K562 (cell line): ENCODE measurements around the gene INO80. TPM values are rescaled to one million over a fixed set of nuclear protein-coding genes. Genes with fewer than 3 reads are reported as not detected.
A peak's percentile ranks its signal among the peaks of the same experiment; 100 is the strongest.

ENCODE experiments used
- ATAC-seq: fragments of 200-7000 bp; cut with Tn5 transposase; 3 replicates; pipeline ENCODE4 v1.9.1; 2020; ENCODE audit warnings: moderate library complexity
- Bru-seq: library from RNA; stranded (reverse); fragments of 400-500 nt; gene quantifications from one replicate; lab custom pipeline; 2021; lab: Mats Ljungman, UMichigan
- BruChase-seq, 2 experiments: library from RNA; stranded (reverse); fragments of 400-500 nt; gene quantifications; one replicate each; lab custom pipeline; 2021; lab: Mats Ljungman, UMichigan
- BruUV-seq: library from RNA; stranded (reverse); fragments of 400-500 nt; replicated peaks from 2 replicates; lab custom pipeline; 2021; lab: Mats Ljungman, UMichigan
- CTCF ChIA-PET: fragments of 300-600 bp; formaldehyde crosslinking; extraction: SDS; loops from one replicate; lab custom pipeline; 2021; ENCODE audit warnings: low intra/inter-chr PET ratio; lab: Yijun Ruan, JAX
- POLR2A ChIA-PET: fragments of 300-600, 350-650 bp; sonication (Branson Sonifier 250); formaldehyde crosslinking; extraction: SDS; loops from one replicate; lab custom pipeline; 2021; ENCODE audit warnings: antibody characterized with exemption, inconsistent platforms; lab: Yijun Ruan, JAX
- DNase-seq, 4 experiments: peaks; one replicate each; pipeline versions ENCODE4 v3.0.0 to v3.0.0-alpha.2; 2011 to 2018; ENCODE audit warnings: low spot score in 3 of 4, mixed read lengths in 3 of 4; ENCODE audit errors: extremely low read depth in 1 of 4
- FAIRE-seq: peaks from 2 replicates; lab custom pipeline; 2011; peaks lifted over from hg19 to GRCh38; lab: Jason Lieb, UNC
- H2AFZ ChIP-seq: 2 replicates; pipeline ENCODE4 v1.6.0; 2011; ENCODE audit warnings: low read depth, low read length, control low read depth, inconsistent platforms
- H3K27ac ChIP-seq: fragments of 200-600 bp; 3 replicates; pipeline ENCODE4 v1.8.0; 2011; ENCODE audit warnings: low read depth, mild to moderate bottlenecking, control low read depth, inconsistent platforms, low read length, moderate library complexity, mixed read lengths; ENCODE audit errors: extremely low read depth
- H3K27me3 ChIP-seq, 2 experiments: fragments of 300-600 bp in 1 of 2; 2 replicates in 1 of 2; 3 replicates in 1 of 2; pipeline versions ENCODE4 v1.6.0 to v1.8.0; 2011; ENCODE audit warnings: inconsistent platforms in 2 of 2, low read length in 2 of 2, mild to moderate bottlenecking in 1 of 2, mixed read lengths in 1 of 2, moderate library complexity in 1 of 2; ENCODE audit not compliant: control insufficient read depth in 2 of 2, insufficient read depth in 2 of 2
- H3K36me3 ChIP-seq: fragments of 300-600 bp; 3 replicates; pipeline ENCODE4 v1.8.0; 2011; ENCODE audit warnings: mild to moderate bottlenecking, low read length, inconsistent platforms; ENCODE audit not compliant: control insufficient read depth, insufficient read depth
- H3K4me1 ChIP-seq, 2 experiments: fragments of 200-600 bp in 1 of 2; replicated peaks in 1 of 2; 2 replicates in 1 of 2; 3 replicates in 1 of 2; pipeline versions ENCODE4 v1.5.1 to v1.8.0; 2011; ENCODE audit warnings: inconsistent platforms in 2 of 2, low read length in 2 of 2, mild to moderate bottlenecking in 1 of 2, mixed read lengths in 1 of 2, moderate library complexity in 1 of 2; ENCODE audit not compliant: control insufficient read depth in 2 of 2, insufficient read depth in 2 of 2
- H3K4me2 ChIP-seq: 2 replicates; pipeline ENCODE4 v1.6.1; 2011; ENCODE audit warnings: low read length, control low read depth, inconsistent platforms, mixed read lengths; ENCODE audit not compliant: insufficient read depth
- H3K4me3 ChIP-seq: fragments of 200-600 bp; sonication (generic), shearing (Covaris generic); 2 replicates; pipeline ENCODE4 v1.5.1; 2016; ENCODE audit warnings: control low read depth, inconsistent platforms
- H3K79me2 ChIP-seq: fragments of 200-600 bp; 3 replicates; pipeline ENCODE4 v1.8.0; 2011; ENCODE audit warnings: low read length, inconsistent platforms; ENCODE audit not compliant: control insufficient read depth, insufficient read depth
- H3K9ac ChIP-seq, 2 experiments: 2 replicates each; pipeline versions ENCODE4 v1.6.0 to v1.6.1; 2011; ENCODE audit warnings: low read depth in 2 of 2, low read length in 2 of 2, control low read depth in 1 of 2, inconsistent platforms in 1 of 2, mild to moderate bottlenecking in 1 of 2, mixed read lengths in 1 of 2; ENCODE audit not compliant: insufficient read depth in 1 of 2
- H3K9me1 ChIP-seq: one replicate; pipeline ENCODE4 v1.6.0; 2011; ENCODE audit warnings: inconsistent platforms, mild to moderate bottlenecking, low read length, moderate library complexity; ENCODE audit not compliant: control insufficient read depth, insufficient read depth
- H3K9me3 ChIP-seq: replicated peaks from 2 replicates; pipeline ENCODE4 v1.5.1; 2011; ENCODE audit warnings: low read depth, low read length, inconsistent platforms; ENCODE audit not compliant: control insufficient read depth, insufficient read depth
- H4K20me1 ChIP-seq: replicated peaks from 2 replicates; pipeline ENCODE4 v1.6.1; 2011; ENCODE audit warnings: low read length, inconsistent platforms, mixed read lengths; ENCODE audit not compliant: control insufficient read depth, insufficient read depth
- HDAC1 ChIP-seq, 2 experiments: fragments of 450-650 bp; IDR thresholded peaks; 2 replicates each; pipeline ENCODE4 v1.6.1; 2016 to 2017; ENCODE audit warnings: inconsistent platforms in 1 of 2, mild to moderate bottlenecking in 1 of 2, moderate library complexity in 1 of 2
- LCOR ChIP-seq: sonication (generic); formaldehyde crosslinking; IDR thresholded peaks from 2 replicates; pipeline ENCODE4 v1.8.0; 2022; ENCODE audit warnings: mild to moderate bottlenecking, missing genetic modification reagents
- NCOA4 ChIP-seq: fragments of 450-650 bp; IDR thresholded peaks from 2 replicates; pipeline ENCODE4 v1.6.1; 2018; ENCODE audit warnings: mild to moderate bottlenecking; ENCODE audit not compliant: partially characterized antibody
- RAD21 ChIP-seq, 2 experiments: fragments of 250-450 bp in 1 of 2; fragments of 450-650 bp in 1 of 2; sonication (Bioruptor Pico) in 1 of 2; formaldehyde crosslinking in 1 of 2; IDR thresholded peaks in 1 of 2; conservative IDR thresholded peaks in 1 of 2; 2 replicates each; pipeline versions ENCODE4 v1.4.0 to v1.8.0; 2020 to 2022; ENCODE audit warnings: mild to moderate bottlenecking in 2 of 2, moderate library complexity in 1 of 2
- SETDB1 ChIP-seq: IDR thresholded peaks from one replicate; pipeline ENCODE4 v1.6.1; 2012; ENCODE audit warnings: low read length, control low read depth, inconsistent platforms
- SMAD3 ChIP-seq: fragments of 450-650 bp; formaldehyde crosslinking; conservative IDR thresholded peaks from 2 replicates; pipeline ENCODE4 v1.4.0; 2020; ENCODE audit warnings: mild to moderate bottlenecking
- TRIM24 ChIP-seq, 2 experiments: fragments of 450-650 bp; IDR thresholded peaks; 2 replicates each; pipeline ENCODE4 v1.6.1; 2016
- ZNF639 ChIP-seq, 2 experiments: fragments of 200-800 bp in 1 of 2; sonication (Bioruptor generic) in 1 of 2; sonication (generic) in 1 of 2; formaldehyde crosslinking in 1 of 2; IDR thresholded peaks in 1 of 2; conservative IDR thresholded peaks in 1 of 2; 2 replicates each; pipeline versions ENCODE4 v1.5.0 to v1.6.1; 2016 to 2020; ENCODE audit warnings: missing compliant biosample characterization in 1 of 2, missing genetic modification characterization in 1 of 2, missing genetic modification reagents in 1 of 2
- WGBS: fragments of 100-300 bp; shearing (Covaris generic); methylation state at CpG from one replicate; pipeline ENCODE4 v1.1.6; 2016; ENCODE audit warnings: low coverage, mixed read lengths; ENCODE audit not compliant: insufficient coverage; ENCODE audit errors: missing lambda C conversion rate; 5-methylcytosine and 5-hydroxymethylcytosine counted together
- in situ Hi-C: fragments of 300-500 bp; cut with MboI; formaldehyde crosslinking; loops from 4 replicates; pipeline ENCODE4 v1.15.0; 2018; ENCODE audit warnings: inconsistent platforms, mixed read lengths
- intact Hi-C: fragments of 100-400 bp; cut with micrococcal nuclease; formaldehyde crosslinking; loops from 2 replicates; pipeline ENCODE4 v1.14.2; 2022
- long read RNA-seq, 3 experiments: library from polyadenylated mRNA in 2 of 3; library from RNA in 1 of 3; unstranded in 2 of 3; stranded (forward) in 1 of 3; transcript quantifications; one replicate each; pipeline ENCODE4 v2.0.0, GENCODE V29; 2019 to 2022
- polyA minus RNA-seq, 3 experiments: library from RNA; depleted of rRNA, polyadenylated mRNA; stranded (reverse); fragments of >200 nt; gene quantifications; 2 replicates each; pipeline ENCODE4 v1.2.3, GENCODE V29; 2011
- polyA plus RNA-seq, 8 experiments: library from polyadenylated mRNA; depleted of rRNA in 4 of 8; stranded (reverse) in 5 of 8; unstranded in 3 of 8; fragments of >200 nt; fragmentation: Nextera tagmentation in 2 of 8; fragmentation: Illumina TruSeq in 1 of 8; extraction: Ambion mirVana in 2 of 8; extraction: Trizol in 1 of 8; gene quantifications; 2 replicates each; pipeline versions ENCODE4 v1.2.1 to v1.2.3, GENCODE V29; 2011 to 2014; ENCODE audit warnings: inconsistent platforms in 1 of 8, missing spikeins in 1 of 8
- total RNA-seq, 7 experiments: library from RNA; depleted of rRNA in 6 of 7; stranded (reverse); fragments of >200 nt in 6 of 7; fragmentation: Illumina TruSeq in 2 of 7; extraction: Trizol in 2 of 7; gene quantifications; 2 replicates each; pipeline versions ENCODE4 v1.2.1 to v1.2.3, GENCODE V29; 2011 to 2021; ENCODE audit warnings: low replicate concordance in 1 of 7

INO80 gene, protein sequence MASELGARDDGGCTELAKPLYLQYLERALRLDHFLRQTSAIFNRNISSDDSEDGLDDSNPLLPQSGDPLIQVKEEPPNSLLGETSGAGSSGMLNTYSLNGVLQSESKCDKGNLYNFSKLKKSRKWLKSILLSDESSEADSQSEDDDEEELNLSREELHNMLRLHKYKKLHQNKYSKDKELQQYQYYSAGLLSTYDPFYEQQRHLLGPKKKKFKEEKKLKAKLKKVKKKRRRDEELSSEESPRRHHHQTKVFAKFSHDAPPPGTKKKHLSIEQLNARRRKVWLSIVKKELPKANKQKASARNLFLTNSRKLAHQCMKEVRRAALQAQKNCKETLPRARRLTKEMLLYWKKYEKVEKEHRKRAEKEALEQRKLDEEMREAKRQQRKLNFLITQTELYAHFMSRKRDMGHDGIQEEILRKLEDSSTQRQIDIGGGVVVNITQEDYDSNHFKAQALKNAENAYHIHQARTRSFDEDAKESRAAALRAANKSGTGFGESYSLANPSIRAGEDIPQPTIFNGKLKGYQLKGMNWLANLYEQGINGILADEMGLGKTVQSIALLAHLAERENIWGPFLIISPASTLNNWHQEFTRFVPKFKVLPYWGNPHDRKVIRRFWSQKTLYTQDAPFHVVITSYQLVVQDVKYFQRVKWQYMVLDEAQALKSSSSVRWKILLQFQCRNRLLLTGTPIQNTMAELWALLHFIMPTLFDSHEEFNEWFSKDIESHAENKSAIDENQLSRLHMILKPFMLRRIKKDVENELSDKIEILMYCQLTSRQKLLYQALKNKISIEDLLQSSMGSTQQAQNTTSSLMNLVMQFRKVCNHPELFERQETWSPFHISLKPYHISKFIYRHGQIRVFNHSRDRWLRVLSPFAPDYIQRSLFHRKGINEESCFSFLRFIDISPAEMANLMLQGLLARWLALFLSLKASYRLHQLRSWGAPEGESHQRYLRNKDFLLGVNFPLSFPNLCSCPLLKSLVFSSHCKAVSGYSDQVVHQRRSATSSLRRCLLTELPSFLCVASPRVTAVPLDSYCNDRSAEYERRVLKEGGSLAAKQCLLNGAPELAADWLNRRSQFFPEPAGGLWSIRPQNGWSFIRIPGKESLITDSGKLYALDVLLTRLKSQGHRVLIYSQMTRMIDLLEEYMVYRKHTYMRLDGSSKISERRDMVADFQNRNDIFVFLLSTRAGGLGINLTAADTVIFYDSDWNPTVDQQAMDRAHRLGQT (N-terminal part only)
- total RNA-seq (2011; cell fraction: chromatin; rRNA removed; ENCODE audit: low replicate concordance), result 29.8 and 87.5 TPM in 2 replicates
- total RNA-seq (2011; cell fraction: nucleolus; rRNA removed), result 19.8 and 24.7 TPM in 2 replicates
- 21.1 and 25.9 TPM in 2 replicates for total RNA-seq (2011; cell fraction: nucleoplasm; rRNA removed)
- 20.5 and 31.3 TPM in 2 replicates for total RNA-seq (2014; rRNA removed)
- total RNA-seq (2014; rRNA removed; fragmentation: Illumina TruSeq; extraction: Trizol), result 18.4 and 18.6 TPM in 2 replicates
- 18.7 and 23.7 TPM in 2 replicates for total RNA-seq (2015; rRNA removed; fragmentation: Illumina TruSeq; extraction: Trizol)
- 21.3 and 25.7 TPM in 2 replicates for total RNA-seq (2021)
- polyA plus RNA-seq (2011; rRNA removed), result 5.0 and 5.1 TPM in 2 replicates
- polyA plus RNA-seq (2011; cell fraction: cytosol; rRNA removed), result 7.1 and 7.9 TPM in 2 replicates
- 10.9 and 13.1 TPM in 2 replicates for polyA plus RNA-seq (2011; cell fraction: nucleus; rRNA removed)
- 12.0 and 12.6 TPM in 2 replicates for polyA plus RNA-seq (2012)
- polyA plus RNA-seq (2014; fragmentation: Illumina TruSeq; extraction: Trizol), result 18.5 and 19.9 TPM in 2 replicates
- 1 to 10 TPM; 1.1 to 3.9 TPM for polyA plus RNA-seq (2014; fragmentation: Nextera tagmentation; extraction: Ambion mirVana)
- polyA plus RNA-seq (2014; rRNA removed), result 20.2 and 20.4 TPM in 2 replicates
- polyA minus RNA-seq (2011; rRNA and poly(A)+ RNA removed), result 16.0 and 18.3 TPM in 2 replicates
- polyA minus RNA-seq (2011; cell fraction: cytosol; rRNA and poly(A)+ RNA removed), result 10.6 and 13.5 TPM in 2 replicates
- 16.4 and 31.0 TPM in 2 replicates for polyA minus RNA-seq (2011; cell fraction: nucleus; rRNA and poly(A)+ RNA removed)
- percentile 78 among the genes with signal in this experiment for Bru-seq, nascent RNA
- percentile 85 among the genes with signal in this experiment for BruChase-seq, experiment 1, labeled RNA remaining after a 2-hour chase
- percentile 85 among the genes with signal in this experiment for BruChase-seq, experiment 2, labeled RNA remaining after a 6-hour chase
- long read RNA-seq, experiment 1, full-length matches to known transcripts, result 8 of 62 reads
- long read RNA-seq, experiment 1, partial matches to known transcripts, result 16 of 62 reads
- long read RNA-seq, experiment 1, other reads (novel, unspliced or antisense), result 38 of 62 reads
- long read RNA-seq, experiment 2, full-length matches to known transcripts, result 1 of 20 reads
- long read RNA-seq, experiment 2, partial matches to known transcripts, result 7 of 20 reads
- long read RNA-seq, experiment 2, other reads (novel, unspliced or antisense), result 12 of 20 reads
- long read RNA-seq, experiment 3, partial matches to known transcripts, result 3 of 5 reads
- long read RNA-seq, experiment 3, other reads (novel, unspliced or antisense), result 2 of 5 reads

- CTCF ChIA-PET, result no interaction called here
- H3K4me1 ChIP-seq, result peaks cover 5 to 12% of the 10 kb centered on the region in 2 experiments; a peak in 4 of 5 replicates
- TSS peak; percentile 99 for BruUV-seq
- FAIRE-seq (peak; percentile 98), DNase-seq (peak; percentile 87 to 98 (median 90)), ATAC-seq (peak; percentile 89)
- intact Hi-C loops, result loop anchor here (2.0 to 5.0 kb wide), 2 partner anchors 66 to 114 kb away; partner anchors contain the start of genes CHP1 and EXD1
- H3K36me3 ChIP-seq, result peaks cover 19% of the 10 kb centered on the region; the same call in 1 of the 3 replicates
- in situ Hi-C loops, result no loop called here
- POLR2A ChIA-PET, result interaction anchor here (0.6 to 1.6 kb wide), 22 partner anchors 8 to 1384 kb away, joined by 3 to 9 read pairs (median 4); partner anchors contain the start of genes CHP1, EXD1 and PPP1R14D
- H3K4me3 ChIP-seq, result peak within 1 kb of the TSS; percentile 89
- no peaks in the 10 kb centered on the region for H4K20me1 ChIP-seq
- WGBS, result under 1% methylated on average over 46 of the region's 64 CpGs
- H3K9me1 ChIP-seq, result no peaks in the 10 kb centered on the region
- H3K27me3 ChIP-seq, result no peaks in the 10 kb centered on the region
- peak within 1 kb of the TSS; percentile 100 for H3K4me2 ChIP-seq
- peak within 1 kb of the TSS; percentile 100 for H3K27ac ChIP-seq
- peak within 1 kb of the TSS; percentile 100 for H3K9ac ChIP-seq
- no peaks in the 10 kb centered on the region for H3K9me3 ChIP-seq
- H2AFZ ChIP-seq, result peak within 1 kb of the TSS; percentile 96
- H3K79me2 ChIP-seq, result peaks cover 52% of the 10 kb centered on the region
- peak; percentile 100 for TF ChIP-seq NCOA4
- peak in 1 of 2 experiments; percentile 23; a peak in 2 of 4 replicates for TF ChIP-seq HDAC1 (IDR thresholded peaks at IDR 0.05)
- TF ChIP-seq SETDB1, result no peak
- TF ChIP-seq ZNF639 (CRISPR knock-in tag; conservative IDR thresholded peaks at IDR 0.05 in 1 of 2, IDR thresholded peaks at IDR 0.05 in 1 of 2), result peak in 1 of 2 experiments; percentile 86; a peak in 2 of 4 replicates
- TF ChIP-seq SMAD3 (CRISPR knock-in tag), result peak; percentile 38; the same call in 1 of the 2 replicates
- no peak for TF ChIP-seq LCOR (CRISPR knock-in tag)
- no peak for TF ChIP-seq RAD21 (CRISPR knock-in tag; conservative IDR thresholded peaks at IDR 0.05 in 1 of 2, IDR thresholded peaks at IDR 0.05 in 1 of 2)
- TF ChIP-seq TRIM24 (IDR thresholded peaks at IDR 0.05), result peak; percentile 16 to 61; a peak in 1 of 4 replicates
Measured at GRCh38 chr15:41116116-41116961, at the start of gene INO80. Gene INO80 (minus strand): TSS chr15:41116280. CDS start chr15:41096310, 19,970 bp downstream.
